ENCODE data around the gene FZD7.

DNA sequence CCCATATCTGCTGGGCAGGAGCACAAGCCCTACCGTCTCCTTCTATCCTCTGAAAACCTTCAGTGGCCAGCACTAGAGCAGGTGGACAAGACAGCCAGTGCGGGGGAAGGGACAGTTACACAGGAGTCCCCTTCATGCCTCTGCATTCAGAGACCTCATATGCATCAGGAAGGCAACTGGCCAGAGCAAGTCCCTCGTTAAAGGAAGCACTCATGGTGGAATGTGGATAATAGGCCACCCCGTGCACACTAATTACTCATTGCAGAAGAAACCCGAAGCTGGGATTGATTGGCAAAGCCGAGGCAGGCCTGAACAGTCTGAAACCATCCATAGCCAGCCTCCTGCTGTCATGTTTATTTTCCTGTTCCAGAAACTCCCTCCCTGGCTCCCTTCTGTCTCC lies 50.6 kb downstream of the FZD7 start:
- no peak for TF ChIP-seq POLR2A (IDR thresholded peaks at IDR 0.05)
- TF ChIP-seq, protein P1, sequence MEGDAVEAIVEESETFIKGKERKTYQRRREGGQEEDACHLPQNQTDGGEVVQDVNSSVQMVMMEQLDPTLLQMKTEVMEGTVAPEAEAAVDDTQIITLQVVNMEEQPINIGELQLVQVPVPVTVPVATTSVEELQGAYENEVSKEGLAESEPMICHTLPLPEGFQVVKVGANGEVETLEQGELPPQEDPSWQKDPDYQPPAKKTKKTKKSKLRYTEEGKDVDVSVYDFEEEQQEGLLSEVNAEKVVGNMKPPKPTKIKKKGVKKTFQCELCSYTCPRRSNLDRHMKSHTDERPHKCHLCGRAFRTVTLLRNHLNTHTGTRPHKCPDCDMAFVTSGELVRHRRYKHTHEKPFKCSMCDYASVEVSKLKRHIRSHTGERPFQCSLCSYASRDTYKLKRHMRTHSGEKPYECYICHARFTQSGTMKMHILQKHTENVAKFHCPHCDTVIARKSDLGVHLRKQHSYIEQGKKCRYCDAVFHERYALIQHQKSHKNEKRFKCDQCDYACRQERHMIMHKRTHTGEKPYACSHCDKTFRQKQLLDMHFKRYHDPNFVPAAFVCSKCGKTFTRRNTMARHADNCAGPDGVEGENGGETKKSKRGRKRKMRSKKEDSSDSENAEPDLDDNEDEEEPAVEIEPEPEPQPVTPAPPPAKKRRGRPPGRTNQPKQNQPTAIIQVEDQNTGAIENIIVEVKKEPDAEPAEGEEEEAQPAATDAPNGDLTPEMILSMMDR (IDR thresholded peaks at IDR 0.05): no peak

Measured in thyroid gland (tissue), 4 donors.